Measurements from ENCODE around the gene BTBD1.

DNA sequence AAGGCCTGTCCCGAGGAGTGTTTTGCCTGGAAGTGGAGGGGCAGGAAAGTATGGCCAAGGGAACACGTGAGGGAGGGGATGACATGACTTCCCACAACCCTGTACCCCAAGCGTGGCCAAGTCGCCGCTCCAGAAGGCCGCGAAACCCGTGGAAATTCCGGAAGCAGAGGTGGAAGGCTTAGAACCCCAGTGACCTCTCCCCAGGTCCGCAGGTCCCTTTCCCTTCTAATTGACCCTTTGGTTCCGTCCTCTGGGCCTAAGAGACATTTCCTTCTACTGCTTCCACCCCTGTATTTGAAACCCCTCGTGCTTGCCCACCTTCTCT is 548 bp upstream of the BTBD1 start:
- TF ChIP-seq RARB (CRISPR knock-in tag; IDR thresholded peaks at IDR 0.05) (no peak), CREB5 (CRISPR knock-in tag; IDR thresholded peaks at IDR 0.05; ENCODE audit: low read depth) (no peak)
- TF ChIP-seq, protein P1, sequence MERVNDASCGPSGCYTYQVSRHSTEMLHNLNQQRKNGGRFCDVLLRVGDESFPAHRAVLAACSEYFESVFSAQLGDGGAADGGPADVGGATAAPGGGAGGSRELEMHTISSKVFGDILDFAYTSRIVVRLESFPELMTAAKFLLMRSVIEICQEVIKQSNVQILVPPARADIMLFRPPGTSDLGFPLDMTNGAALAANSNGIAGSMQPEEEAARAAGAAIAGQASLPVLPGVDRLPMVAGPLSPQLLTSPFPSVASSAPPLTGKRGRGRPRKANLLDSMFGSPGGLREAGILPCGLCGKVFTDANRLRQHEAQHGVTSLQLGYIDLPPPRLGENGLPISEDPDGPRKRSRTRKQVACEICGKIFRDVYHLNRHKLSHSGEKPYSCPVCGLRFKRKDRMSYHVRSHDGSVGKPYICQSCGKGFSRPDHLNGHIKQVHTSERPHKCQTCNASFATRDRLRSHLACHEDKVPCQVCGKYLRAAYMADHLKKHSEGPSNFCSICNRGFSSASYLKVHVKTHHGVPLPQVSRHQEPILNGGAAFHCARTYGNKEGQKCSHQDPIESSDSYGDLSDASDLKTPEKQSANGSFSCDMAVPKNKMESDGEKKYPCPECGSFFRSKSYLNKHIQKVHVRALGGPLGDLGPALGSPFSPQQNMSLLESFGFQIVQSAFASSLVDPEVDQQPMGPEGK (CRISPR knock-in tag; IDR thresholded peaks at IDR 0.05; ENCODE audit: borderline replicate concordance) = no peak

All from SK-N-SH treated with all-trans-retinoic acid at 6 μM for 48 hours (cell line).